ENCODE measurements around the gene PDIA2. TPM values are rescaled to one million over a fixed set of nuclear protein-coding genes. Genes with fewer than 3 reads are reported as not detected.

Gene PDIA2
- total RNA-seq, 4 donors from 2014 or later, result 3.3 to 8.8 (median 3.7) TPM

DNA sequence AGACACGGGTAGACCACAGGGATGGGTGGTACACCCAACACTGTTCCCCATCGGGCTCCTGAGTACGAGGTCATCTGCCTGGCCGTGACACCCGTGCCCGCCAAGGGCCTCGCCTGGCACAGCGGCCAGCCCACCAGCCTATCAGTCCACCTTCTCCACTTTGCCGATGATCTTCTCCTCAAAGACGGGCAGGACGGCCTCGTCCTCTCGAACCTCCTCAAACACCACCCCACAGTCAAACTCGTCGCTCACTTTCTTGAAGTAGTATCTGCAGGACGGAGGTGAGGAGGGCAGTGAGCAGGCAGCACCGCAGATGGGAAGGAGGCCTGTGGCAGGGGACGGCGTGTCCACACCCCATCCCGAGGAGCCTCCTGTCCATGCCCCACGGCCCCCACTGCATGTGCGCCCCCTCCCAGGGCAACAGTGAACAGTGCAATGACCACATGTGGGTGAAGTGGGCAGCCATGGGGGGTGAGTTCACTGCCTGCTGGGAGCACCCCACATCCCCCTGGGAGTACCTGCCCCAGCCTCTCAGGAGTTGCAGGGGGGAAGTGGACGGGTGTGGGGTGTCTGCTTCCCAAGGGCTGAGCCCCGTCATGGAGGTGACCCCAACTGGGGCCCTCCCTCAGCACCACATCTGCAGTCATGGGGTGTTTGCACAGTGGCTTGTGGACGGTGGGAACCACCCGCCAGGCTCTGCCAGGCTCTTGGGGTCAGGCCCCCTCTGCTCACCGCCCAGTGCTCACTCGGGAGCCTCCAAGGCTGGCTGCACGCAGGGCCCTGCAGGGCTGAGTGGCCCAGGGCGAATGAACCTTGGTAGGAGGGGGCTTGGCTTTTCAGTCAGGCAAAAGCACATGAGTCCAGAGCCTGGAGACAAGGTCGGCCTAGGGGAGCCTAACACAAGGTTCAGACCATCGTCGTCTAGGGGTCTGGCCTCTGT lies 5.3 kb downstream of the PDIA2 start:
- WGBS, 2 donors, result 88 to 92% methylated on average over 30 to 31 of the region's 33 CpGs

GRCh38 chr16:289395-289997 lies 6.5 kb downstream of the PDIA2 start:
- H3K4me1 ChIP-seq, result no peaks in the 10 kb centered on the region
- no peak for DNase-seq (ENCODE audit: low spot score in 2 of 2)
- H3K27ac ChIP-seq, result no peak overlapping the region
- H3K9me3 ChIP-seq, result no peaks in the 10 kb centered on the region
- TF ChIP-seq POLR2A (IDR thresholded peaks at IDR 0.05) (no peak), EP300 (IDR thresholded peaks at IDR 0.05) (no peak), CTCF (IDR thresholded peaks at IDR 0.05) (no peak)
- WGBS, 2 donors, result 90 to 91% methylated on average over 16 to 22 of the region's 22 CpGs
- H3K36me3 ChIP-seq, result peaks cover 2 to 92% (median 16%) of the 10 kb centered on the region in 3 donors
- no peaks in the 10 kb centered on the region for H3K27me3 ChIP-seq
- H3K4me3 ChIP-seq, result no peak overlapping the region

More for the DNA sequence above, 5.3 kb downstream of the PDIA2 start:
- H3K27me3 ChIP-seq, result no peaks in the 10 kb centered on the region
- peaks cover 2 to 88% (median 16%) of the 10 kb centered on the region in 3 donors for H3K36me3 ChIP-seq
- no peak overlapping the region for H3K27ac ChIP-seq
- no peak for TF ChIP-seq POLR2A (IDR thresholded peaks at IDR 0.05)
- TF ChIP-seq EP300 (IDR thresholded peaks at IDR 0.05), result no peak
- no peak for TF ChIP-seq CTCF (IDR thresholded peaks at IDR 0.05)
- DNase-seq (ENCODE audit: low spot score in 2 of 2), result no peak
- no peaks in the 10 kb centered on the region for H3K9me3 ChIP-seq
- H3K4me1 ChIP-seq, result no peaks in the 10 kb centered on the region
- no peak overlapping the region for H3K4me3 ChIP-seq

DNA sequence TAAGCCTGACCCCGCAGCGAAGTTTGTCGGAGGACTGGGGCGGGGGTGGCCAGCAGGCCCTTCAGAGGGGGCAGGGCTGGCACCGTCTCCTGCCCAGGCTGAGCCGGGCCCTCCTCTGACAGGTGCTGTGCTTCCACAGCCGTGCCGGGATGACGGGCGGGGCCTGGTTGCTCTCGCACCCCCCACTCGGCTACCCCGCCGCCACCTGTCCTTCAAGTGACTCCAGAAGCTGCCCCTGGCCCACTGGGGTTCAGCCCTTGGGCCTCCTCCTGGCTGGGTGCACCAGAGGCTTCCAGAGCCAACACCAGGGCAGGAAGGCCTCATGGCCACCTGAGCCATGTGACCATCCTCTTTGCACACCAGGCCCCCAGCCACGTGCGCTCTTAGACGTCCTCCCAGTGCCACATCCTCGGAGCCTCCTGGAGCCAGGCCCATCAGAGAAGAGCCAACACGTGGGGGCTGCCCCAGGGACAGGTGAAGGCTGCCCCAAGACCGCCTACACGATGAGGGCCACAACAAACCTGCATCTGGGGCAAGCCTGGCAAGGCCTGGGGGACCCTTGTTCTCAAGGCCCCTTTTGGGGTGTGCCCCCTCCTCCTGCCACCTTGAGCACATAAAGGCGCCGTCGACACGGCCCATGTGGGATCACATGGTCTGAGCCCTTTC lies 7.2 kb downstream of the PDIA2 start:
- Histone ChIP-seq H3K4me1 (no peaks in the 10 kb centered on the region), H3K4me3 (no peak overlapping the region), H3K9me3 (no peaks in the 10 kb centered on the region), H3K27me3 (no peaks in the 10 kb centered on the region), H3K27ac (no peak overlapping the region), H3K36me3 (peaks cover 2 to 88% (median 16%) of the 10 kb centered on the region in 3 donors)
- TF ChIP-seq EP300 (IDR thresholded peaks at IDR 0.05), result no peak
- WGBS, 2 donors, result 86 to 90% methylated on average over 20 to 25 of the region's 25 CpGs
- DNase-seq (ENCODE audit: low spot score in 2 of 2), result no peak

GRCh38 chr16:290681-291405 lies 7.9 kb downstream of the PDIA2 start:
- H3K4me1 ChIP-seq, result no peaks in the 10 kb centered on the region
- H3K27ac ChIP-seq, result no peak overlapping the region
- H3K9me3 ChIP-seq, result no peaks in the 10 kb centered on the region
- no peaks in the 10 kb centered on the region for H3K27me3 ChIP-seq
- WGBS, 2 donors, result 91 to 96% methylated on average over 14 to 40 of the region's 50 CpGs
- H3K4me3 ChIP-seq, result no peak overlapping the region
- H3K36me3 ChIP-seq, result peaks cover 2 to 89% (median 16%) of the 10 kb centered on the region in 3 donors
- DNase-seq (ENCODE audit: low spot score in 2 of 2), result no peak
- TF ChIP-seq POLR2A (IDR thresholded peaks at IDR 0.05), result no peak

GRCh38 chr16:291539-291938 lies 8.6 kb downstream of the PDIA2 start:
- Histone ChIP-seq H3K36me3 (peaks cover 2 to 92% (median 20%) of the 10 kb centered on the region in 3 donors), H3K27ac (no peak overlapping the region), H3K4me3 (no peak overlapping the region), H3K9me3 (no peaks in the 10 kb centered on the region), H3K4me1 (no peaks in the 10 kb centered on the region), H3K27me3 (no peaks in the 10 kb centered on the region)
- TF ChIP-seq POLR2A (IDR thresholded peaks at IDR 0.05) (no peak), EP300 (IDR thresholded peaks at IDR 0.05) (no peak), CTCF (IDR thresholded peaks at IDR 0.05) (no peak)
- WGBS, 2 donors, result 91 to 93% methylated on average over 9 to 16 of the region's 17 CpGs
- no peak for DNase-seq (ENCODE audit: low spot score in 2 of 2)

Measured in tibial nerve (tissue), 4 donors.